PC-9 (cell line): ENCODE data around the gene MRPS10.

ENCODE experiments used
- CTCF ChIP-seq: fragments of 200-600 bp; sonication (generic); conservative IDR thresholded peaks from 2 replicates; pipeline ENCODE4 v1.6.1; 2017; ENCODE audit warnings: mixed run types, antibody characterized with exemption, mild to moderate bottlenecking, moderate library complexity
- EZH2 ChIP-seq: fragments of 200-600 bp; sonication (generic); IDR thresholded peaks from 2 replicates; pipeline ENCODE4 v1.8.0; 2017; ENCODE audit warnings: antibody characterized with exemption, low read depth

- TF ChIP-seq CTCF (no peak), EZH2 (no peak)
These were observed 7.3 kb upstream of the MRPS10 start for GRCh38 chr6:42225029-42225339.
